ENCODE results near the gene C1QTNF9B.
A peak's percentile ranks its signal among the peaks of the same experiment; 100 is the strongest.
"Not testable (repeated sequence)": the region's sequence is repeated elsewhere in the genome, so short reads cannot be mapped to it uniquely, and the experiment has no call there.

C1QTNF9B gene
- 0 reads per million in 3 experiments for total RNA-seq

DNA sequence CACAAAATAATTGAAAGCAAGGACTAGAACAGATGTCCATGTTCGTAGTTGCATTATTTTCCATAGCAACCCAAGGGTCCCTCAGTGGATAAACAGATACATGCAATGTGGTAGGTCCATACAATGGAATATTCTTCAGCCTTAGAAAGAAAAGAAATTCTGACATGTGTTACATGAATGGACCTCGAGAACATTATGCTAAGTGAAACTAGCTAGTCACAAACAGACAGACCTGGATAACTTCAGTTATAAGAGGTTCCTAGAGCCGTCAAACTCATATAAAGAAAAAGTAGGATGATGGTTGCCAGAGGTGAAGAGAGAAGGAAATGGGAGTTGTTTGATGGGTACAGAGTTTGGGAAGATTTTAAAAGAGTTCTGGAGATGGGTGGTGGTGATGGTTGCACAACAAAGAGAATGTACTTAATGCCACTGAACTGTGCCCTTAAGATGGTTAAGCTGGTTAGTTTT is at the start of gene C1QTNF9B:
Gene C1QTNF9B (minus strand): TSS at position 51 of the 468 bp plus-strand sequence.
- DNase-seq, result not testable (repeated sequence)

DNA sequence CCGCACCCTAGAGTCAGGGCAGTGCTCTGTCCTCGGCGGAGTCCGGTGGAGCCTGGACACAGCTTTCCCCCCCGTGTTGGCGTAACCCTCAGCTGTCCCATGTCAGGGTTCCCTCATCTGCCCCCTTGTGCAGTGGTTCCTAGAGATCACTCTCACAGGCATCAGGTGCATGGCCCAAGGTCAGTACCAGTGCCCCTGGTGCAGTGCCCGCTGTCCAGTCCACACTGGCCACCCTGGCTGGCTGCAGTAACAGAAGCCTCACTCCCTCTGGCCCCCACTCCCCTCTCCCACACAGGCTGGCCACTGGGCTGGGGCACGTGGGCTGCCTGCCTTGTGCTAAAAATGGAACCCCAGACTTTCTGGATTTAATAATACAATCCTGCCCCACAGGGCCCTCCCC is 49.6 kb upstream of the C1QTNF9B start:
- DNase-seq, result no peak

DNA sequence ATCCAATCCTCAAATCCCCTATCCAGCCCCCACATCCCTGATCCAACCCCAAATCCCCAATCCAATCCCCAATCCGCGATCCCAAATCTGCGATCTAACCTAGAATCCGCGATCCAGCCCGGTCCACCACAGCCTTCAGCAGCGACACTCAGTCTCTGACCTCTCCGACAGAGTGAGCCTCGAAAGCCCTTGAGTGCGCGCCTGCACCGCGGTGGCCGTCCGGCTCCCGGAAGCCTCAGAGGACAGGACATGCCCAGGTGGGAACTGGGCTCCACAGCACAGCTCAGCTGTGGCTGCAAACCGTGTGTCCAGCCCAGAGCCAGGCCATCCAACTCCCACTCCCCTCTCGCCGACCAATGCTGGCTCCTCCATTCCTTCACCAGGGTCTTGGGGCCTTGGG is 48.8 kb upstream of the C1QTNF9B start:
- DNase-seq, result no peak

DNA sequence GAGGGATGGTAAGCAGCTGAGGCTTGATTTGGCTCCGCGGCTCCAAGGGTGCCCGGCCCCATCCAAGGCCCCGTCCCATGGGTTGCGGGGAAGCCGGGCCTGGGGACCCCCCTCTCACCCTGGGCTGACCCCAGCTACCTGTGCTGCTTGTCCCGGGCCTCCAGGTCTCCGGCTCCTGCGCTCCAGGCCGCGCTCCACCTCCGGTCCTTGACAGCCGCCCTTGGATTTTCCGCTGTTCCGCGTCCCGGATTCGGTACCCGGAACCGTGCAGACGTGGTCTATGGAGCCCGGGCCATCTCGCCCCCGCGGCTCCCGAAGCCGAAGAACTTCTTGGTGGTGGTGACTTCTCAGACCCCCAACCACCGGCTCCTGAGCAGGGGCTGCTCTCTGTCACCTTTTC is 48.3 kb upstream of the C1QTNF9B start:
- DNase-seq, result no peak

DNA sequence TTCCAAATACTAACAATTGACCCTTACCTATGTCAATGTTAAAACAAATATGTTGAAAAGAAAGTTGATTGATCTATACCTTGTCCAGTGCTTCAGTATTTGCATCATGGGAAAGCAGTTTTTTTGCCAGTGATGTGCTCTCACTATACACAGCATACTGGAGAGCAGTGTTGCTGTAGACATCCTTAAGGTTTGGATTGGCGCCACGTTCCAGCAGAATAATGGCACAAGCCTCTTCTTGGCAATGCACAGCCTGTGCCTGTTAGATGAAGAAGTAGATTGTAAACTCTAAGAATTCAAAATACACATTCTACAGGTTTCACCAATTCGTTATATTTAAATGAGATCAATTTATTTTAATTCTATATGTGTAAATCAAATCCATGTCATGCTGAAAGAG is 43.9 kb upstream of the C1QTNF9B start:
- DNase-seq, result no peak

DNA sequence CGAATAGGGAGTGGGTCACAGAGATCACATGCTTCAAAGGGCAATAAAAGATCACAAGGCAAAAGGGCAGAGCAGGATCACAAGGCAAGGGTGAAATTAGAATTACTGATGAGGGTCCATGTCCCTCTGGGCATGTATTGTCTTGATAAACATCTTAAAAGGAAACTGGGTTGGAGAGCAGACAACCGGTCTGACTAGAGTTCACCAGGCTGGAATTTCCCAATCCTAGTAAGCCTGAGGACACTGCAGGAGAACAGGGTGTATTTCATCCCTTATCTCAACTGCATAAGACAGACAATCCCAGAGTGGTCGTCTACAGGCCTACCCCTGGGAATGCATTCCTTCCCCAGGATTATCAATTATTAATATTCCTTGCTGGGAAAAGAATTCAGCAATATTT is 42.4 kb upstream of the C1QTNF9B start:
- DNase-seq, result not testable (repeated sequence)

DNA sequence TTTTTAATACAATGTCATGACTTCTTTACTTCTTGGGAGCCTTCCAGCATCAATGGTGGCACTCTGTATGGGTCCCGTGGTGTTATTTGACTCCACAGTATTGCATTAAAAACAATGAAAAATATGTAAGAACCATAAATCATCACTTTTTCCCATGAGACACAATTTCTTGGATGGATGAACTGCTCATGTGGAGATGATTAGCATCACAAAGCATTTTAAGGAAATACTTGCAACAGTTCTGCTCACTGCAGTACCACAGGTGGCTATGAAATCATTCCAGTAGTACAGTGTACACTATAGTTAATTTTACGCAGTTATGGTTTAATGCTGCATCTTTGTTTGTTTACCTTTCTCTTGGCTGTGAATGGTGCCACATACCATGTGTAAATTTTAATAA is 37.2 kb upstream of the C1QTNF9B start:
- DNase-seq, result no peak

DNA sequence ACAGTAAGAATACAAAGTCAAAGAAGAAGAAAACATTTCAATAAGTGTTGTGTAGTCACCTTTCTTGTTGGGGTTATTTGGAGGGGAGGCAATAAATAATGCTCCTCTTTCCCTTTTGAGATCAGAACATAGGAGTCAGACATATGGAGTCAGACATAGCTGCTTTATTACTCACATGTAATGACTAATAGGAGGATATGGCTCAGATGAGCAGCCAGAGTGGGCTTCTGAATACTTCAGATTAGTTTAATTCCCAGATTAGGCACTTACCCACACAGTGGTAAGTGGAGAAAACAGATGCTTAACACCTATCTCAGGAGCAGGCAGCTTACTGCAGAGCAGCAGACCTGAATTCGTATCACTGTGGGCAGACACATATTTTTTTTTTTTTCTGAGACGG is 31.7 kb upstream of the C1QTNF9B start:
- DNase-seq, result no peak

DNA sequence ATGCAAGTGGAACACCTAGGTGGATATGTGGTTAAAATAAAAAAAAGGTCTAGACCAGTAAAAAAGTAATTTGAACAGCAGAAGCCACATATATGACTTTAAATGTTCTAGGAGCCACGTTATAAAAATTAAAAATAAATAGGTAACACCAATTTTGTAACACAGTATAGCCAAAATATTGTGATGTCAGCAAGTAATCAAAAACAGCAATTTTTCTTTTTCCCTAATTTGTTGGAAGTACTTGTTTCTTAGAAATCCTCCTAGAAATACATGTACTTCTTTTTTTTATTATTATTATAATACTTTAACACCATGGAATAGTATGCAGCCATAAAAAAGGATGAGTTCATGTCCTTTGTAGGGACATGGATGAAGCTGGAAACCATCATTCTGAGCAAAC is 25.7 kb upstream of the C1QTNF9B start:
- no peak for DNase-seq

DNA sequence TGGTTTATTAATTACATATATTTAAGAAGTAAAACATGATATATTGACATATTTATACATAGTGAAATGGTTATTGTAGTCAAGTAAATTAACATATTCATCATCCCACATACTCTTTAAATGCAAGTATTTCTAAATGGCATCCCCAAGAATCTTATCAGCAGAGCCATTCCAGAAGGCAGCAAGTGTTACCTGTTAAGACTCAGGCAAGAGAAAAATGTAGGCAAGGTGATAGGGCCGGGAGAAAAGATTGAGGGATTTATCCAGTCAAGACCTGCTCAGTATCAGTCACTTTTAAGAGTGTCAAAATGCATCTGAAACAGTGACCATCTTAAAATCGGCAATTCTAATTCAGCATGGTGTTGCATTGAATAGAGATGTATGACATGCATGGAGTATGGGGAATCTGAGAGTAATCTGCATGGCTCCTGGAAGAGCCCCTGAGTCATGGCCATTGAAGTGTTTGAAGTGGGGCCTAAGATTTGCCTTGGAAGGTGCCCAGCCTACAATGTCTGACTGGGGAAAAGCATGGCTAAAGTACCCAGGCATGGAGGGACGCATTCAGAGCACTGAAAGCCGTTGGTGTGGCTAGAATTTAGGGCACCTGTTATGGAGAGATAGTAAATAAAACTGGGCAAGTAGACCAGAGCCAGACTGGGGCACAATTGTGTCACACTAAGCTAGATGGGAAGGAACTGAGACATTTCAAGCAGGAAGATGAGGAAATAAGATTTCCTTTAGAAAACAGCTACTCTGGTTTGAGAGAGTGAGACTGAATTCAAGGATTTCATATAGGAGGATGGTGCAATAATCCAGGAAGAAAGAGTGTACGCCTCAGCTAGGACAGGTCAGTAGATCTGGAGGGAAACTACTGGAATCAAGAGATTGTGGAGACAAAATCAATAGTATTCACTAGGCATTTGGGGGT is 25.0 kb upstream of the C1QTNF9B start:
- no peak for DNase-seq

DNA sequence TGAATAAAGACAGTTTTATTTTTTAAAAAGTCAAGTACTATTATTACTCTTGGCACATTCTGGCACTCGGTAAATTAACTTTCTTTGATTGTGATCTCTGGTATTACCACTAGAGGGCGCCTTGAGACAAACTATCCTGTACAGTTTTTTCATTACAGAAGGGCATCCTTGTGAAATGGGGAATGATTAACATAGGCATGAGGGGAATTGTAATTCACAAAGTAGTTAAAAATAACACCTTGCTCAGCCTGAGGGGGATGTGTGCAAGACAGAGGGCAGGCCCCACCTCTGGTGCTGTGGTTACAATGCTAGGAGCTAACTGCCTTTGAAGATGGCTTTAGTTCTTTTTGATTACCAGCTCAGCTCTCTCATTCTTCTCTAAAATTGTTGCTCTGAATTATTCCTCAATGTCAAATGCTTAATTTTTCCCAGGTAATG is 24.2 kb upstream of the C1QTNF9B start:
- peak; percentile 14 for DNase-seq

DNA sequence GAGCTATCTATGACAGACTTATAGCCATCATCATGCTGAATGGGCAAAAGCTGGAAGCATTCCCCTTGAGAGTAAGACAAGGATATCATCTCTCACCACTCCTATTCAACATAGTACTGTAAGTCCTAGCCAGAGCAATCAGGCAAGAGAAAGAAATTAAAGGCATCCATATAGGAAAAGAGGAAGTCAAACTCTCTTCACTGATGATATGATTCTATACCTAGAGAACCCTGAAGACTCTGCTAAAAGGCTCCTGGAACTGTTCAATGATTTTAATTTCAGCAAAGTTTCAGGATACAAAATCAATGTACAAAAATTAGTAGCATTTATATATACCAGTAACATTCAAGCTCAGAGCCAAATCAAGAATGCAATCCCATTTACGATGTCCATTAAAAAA is 21.7 kb upstream of the C1QTNF9B start:
- no peak for DNase-seq

DNA sequence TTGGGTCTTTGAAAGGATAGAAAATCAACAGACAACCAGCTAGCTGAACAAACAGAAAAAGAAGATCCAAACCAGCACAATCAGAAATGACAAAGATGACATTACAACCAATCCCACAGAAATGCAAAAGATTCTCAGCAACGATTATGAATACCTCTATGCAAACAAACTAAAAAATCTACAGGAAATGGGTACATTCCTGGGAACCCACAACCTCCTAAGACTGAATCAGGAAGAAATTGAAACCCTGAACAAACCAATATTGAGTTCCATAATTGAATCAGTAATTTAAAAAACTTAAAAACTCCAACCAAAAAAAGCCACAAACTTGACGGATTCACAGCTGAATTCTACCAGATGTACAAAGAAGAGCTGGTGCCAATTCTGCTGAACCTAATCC is 20.9 kb upstream of the C1QTNF9B start:
- no peak for DNase-seq

DNA sequence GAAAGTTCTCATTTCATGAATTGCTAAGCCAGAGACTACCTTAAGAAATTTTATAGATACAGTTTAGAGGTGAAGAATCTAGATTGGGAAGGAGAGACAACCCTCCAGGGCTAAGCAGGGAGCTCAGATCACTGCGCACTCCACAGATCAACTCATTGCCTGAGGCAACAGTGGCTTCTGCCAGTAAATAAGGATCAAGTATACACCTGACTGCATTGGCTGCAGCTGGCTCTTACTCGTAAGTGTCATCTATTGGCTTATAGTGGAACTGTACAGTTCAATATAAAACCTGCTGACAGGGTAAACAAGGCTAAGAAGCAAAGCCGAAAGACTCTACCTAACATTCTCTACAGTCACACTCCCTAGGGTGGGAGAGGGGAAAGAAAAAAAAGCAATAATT is 18.0 kb upstream of the C1QTNF9B start:
- DNase-seq, result no peak

DNA sequence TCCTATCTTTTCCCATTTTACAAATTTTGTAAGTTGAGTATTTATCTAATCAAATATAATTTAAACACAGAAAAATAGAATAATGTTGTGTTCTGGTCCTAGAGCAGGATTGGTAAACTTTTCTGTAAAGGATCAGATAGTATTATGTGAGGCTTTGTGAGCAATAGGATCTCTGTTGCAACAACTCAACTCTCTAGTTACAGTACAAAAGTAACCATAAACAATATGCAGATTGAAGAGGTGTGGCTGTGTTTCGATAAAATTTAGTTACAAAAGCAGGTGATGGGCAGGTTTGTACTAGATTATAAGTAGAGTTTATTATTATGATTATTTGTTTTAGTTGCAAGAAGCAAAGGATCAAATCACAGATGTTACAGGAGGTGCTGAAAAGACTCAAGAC is 15.2 kb upstream of the C1QTNF9B start:
- DNase-seq, result no peak

DNA sequence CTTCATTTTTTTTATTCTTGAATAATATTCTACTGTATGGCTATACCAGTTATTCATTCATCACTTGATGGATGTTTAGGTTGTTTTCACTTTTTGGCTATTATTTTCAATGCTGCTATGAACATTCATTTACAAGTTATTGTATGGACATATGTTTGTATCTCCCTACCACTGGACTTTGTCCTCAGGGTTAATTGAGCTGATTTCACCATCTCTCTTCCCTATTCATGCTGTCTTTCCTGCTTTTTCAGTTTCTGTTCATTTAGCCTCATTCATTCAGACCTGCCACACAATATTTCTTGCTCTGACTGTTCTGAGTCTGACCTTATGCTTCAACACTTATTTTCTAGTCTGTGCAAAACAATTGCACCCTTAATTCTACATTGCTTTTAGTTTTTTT is 12.3 kb upstream of the C1QTNF9B start:
- no peak for DNase-seq

DNA sequence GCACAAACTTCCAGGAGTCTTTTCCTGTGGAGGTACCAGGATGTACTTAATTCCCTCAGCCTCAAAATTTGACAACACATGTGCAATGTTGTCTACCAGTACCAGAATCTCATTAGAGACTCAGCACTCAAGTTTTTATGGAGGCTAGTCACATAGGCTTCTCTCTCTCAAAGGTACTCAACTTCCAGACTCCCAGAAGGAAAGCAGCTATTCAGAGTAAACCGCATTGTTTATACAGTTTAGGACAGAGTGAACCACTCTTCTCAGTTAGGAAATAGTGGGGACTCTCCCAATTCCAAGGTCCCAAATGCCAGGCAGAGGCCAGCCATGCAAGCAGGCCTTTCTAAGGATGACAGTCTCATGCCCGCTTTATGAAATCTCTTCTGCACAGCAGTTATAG is 8.5 kb upstream of the C1QTNF9B start:
- DNase-seq, result no peak

DNA sequence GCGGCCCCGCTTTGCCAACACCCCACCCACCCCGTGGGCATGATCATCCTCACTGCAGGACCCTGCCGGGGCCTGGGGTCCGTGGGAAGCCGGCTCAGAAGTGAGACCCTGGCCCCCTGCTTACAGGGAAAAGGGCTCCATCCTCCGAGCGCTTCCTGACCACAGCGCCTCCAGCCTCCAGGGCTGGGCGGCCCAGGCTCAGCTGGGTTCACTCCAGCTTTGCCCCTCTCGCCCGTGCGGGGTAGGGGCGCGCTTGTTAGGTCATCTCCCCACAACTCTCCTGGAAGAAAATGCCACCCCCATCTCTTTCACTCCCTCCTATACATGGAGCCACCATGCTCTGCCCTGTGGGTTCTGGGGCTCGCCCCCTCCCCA is 6.6 kb upstream of the C1QTNF9B start:
- DNase-seq, result no peak

DNA sequence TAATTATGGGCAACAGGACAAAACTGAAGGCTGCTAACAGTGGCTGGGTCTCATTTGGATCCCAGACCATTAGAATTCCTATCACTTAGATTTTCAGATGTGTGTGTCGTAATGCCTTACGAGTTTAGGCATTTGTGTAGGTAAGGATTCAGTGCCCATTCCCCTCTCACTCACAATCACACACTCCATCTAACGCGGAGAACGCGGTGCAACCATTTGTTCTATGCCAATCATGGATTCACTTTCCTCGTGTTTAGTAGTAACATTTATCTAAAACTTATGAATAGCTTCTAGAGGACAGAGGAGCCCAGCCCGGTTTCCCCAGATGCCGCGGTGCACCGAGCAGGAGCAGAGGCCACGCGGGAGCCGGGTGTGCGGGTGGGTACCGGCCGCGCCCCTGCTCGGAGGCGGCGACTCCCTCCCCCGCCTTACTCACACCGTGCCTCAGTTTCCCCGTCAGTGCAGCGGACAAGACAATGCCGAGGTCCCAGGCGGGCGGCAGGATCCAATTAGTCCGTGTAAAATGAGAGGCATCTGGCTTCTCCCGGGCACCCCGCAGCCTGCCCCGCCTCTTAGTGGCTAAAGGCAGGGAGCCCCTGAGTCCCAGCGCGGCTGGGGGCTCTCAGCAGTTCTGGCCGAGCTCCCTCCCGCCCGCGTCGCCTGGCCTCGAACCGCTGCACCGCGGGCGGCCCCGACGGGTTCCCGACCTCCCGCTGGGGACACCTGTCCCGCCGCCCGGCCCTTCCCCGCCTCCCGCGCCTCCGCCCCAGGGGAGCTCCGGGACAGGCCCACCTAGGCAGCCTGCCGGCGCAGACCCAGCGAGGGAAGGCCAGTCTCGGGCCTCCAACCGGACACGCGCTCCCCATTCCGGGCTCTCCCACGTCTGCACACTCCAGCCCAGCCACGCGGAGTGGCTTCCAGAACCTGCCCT is 5.9 kb upstream of the C1QTNF9B start:
- DNase-seq, result no peak

DNA sequence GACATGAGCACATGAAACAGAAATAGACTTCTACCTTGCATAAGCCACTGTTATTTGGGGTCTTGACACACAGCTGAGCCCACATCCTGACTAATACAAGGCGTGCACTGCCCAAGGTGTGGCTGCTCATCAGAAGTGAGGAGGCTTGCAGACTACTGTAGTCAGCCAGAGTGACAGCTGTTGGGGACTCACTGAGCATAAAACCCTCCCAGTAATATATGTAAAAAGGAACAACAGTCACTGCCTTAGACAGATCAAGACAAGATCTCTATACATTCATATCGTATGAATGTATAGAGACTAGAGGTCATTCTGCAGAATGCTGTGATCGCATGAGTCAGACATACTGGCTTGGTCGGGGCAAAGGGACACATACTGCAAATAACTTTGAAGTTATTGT is 4.1 kb upstream of the C1QTNF9B start:
- no peak for DNase-seq

DNA sequence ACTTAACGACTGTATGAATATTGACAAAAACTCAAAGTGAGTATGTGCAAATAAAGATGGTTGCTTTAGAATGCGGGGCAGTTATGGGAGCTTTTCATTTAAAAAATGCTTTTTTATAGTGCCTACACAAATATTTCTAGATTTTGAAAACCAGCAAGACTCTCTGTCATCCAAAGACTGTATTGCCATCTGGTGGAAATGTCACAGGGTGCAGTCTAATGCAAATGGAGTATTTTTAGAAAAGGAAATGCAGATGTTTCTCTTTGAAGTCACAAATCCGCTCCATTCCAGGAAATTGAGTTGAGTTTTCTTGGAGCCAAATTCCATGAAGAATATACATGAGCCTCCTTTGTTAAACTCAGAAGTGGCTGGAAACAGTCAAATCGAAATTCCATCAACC is 2.3 kb upstream of the C1QTNF9B start:
- peak; percentile 18 for DNase-seq

DNA sequence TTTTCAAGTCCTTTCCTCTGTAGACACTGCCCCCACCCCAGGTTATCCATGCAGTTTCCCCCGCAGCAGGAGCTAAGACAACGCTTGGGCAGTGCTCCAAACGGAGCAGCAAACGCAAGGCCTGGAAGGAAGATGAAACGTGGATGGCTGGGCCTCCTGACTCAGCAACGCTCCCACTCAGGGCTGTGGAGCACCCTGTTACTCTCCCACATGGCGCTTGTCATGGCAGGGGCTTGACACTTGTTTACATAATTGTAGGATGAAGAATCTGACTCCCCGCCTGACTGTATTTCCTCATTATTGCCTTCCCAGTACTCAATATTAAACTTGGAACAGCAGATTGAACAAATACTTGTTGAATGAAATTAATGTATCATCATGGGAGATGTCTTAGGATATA is 799 bp upstream of the C1QTNF9B start:
- no peak for DNase-seq

DNA sequence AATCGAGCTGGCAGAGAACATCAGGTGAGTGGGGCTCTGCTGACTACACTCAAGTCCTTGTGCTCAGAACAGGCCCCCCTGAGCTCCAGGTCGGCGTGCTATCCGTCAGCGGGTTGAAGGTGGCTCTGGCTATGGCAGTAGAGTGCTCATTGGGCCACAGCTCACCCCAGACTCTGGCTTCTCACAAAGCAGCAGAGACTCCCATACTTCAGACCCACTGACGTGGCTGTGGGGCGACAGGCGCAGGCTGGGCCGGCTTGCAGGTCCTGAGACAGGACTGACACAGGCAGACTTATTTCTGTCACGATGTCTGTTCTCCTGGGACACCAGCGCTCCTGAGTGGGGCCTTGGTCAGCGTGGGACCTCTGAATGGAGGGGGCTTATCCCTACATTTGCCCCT is 2.6 kb downstream of the C1QTNF9B start:
- not testable (repeated sequence) for DNase-seq

DNA sequence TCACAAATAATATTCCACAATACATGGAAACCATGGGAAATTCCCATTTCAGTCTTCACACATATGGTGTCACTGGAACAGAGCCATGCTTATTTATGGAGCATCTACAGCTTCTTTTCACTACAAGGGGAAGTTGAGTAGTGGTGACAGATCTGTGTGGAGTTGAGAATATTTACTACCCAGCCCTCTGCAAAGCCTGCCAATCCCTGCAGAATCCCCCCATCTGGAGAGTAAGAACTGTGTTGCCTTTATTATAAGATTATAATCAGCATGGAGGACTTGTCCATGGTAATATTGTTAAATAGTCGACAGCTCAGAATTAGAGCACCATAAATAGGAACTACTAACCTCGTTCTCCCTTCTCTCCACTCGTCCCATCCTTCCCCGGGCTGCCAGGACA is 3.5 kb downstream of the C1QTNF9B start:
- DNase-seq, result not testable (repeated sequence)
